Chondrocyte (in vitro differentiated cells): ENCODE results near the gene TENT5C. TPM values are rescaled to one million over a fixed set of nuclear protein-coding genes. Genes with fewer than 3 reads are reported as not detected.
"Not testable (repeated sequence)": the region's sequence is repeated elsewhere in the genome, so short reads cannot be mapped to it uniquely, and the experiment has no call there.

Source experiments
- DNase-seq: peaks from one replicate; pipeline ENCODE4 v3.0.0; 2021; ENCODE audit warnings: mixed read lengths, low spot score
- H3K27ac Mint-ChIP-seq: one replicate; pipeline ENCODE4 v1.8.0; 2021; ENCODE audit warnings: mild to moderate bottlenecking, moderate library complexity, mixed read lengths; ENCODE audit not compliant: unreplicated experiment
- H3K27me3 Mint-ChIP-seq: 2 replicates; pipeline ENCODE4 v1.8.0; 2021; ENCODE audit warnings: low read depth, mixed read lengths
- H3K36me3 Mint-ChIP-seq: 2 replicates; pipeline ENCODE4 v1.8.0; 2021; ENCODE audit warnings: low read depth, mixed read lengths
- H3K4me1 Mint-ChIP-seq: 2 replicates; pipeline ENCODE4 v1.8.0; 2021; ENCODE audit warnings: low read depth, mild to moderate bottlenecking, mixed read lengths
- H3K4me3 Mint-ChIP-seq: one replicate; pipeline ENCODE4 v1.8.0; 2021; ENCODE audit warnings: mild to moderate bottlenecking, moderate library complexity, mixed read lengths; ENCODE audit not compliant: unreplicated experiment
- H3K9me3 Mint-ChIP-seq: 2 replicates; pipeline ENCODE4 v1.8.0; 2021; ENCODE audit warnings: low read depth, mixed read lengths
- CTCF ChIP-seq: fragments of 200-600 bp; sonication (generic); IDR thresholded peaks from 2 replicates; pipeline ENCODE4 v1.5.0; 2021; ENCODE audit warnings: antibody characterized with exemption, mild to moderate bottlenecking, moderate library complexity
- long read RNA-seq: library from polyadenylated mRNA; stranded (forward); transcript quantifications from one replicate; pipeline ENCODE4 v2.0.0, GENCODE V29; 2021
- total RNA-seq: library from RNA; stranded (reverse); gene quantifications from 3 replicates; pipeline ENCODE4 v1.2.1, GENCODE V29; 2021

The TENT5C gene
- total RNA-seq, result 0.20 to 0.41 TPM (median 0.21 TPM) in 3 replicates
- long read RNA-seq, result 0 reads

- no peak for DNase-seq
- Mint-ChIP-seq H3K27ac (peak within 1 kb of the TSS; percentile 61), H3K4me1 (peaks cover 12% of the 10 kb centered on the region), H3K36me3 (no peaks in the 10 kb centered on the region), H3K4me3 (peak within 1 kb of the TSS; percentile 89), H3K27me3 (peaks cover 31% of the 10 kb centered on the region), H3K9me3 (no peaks in the 10 kb centered on the region)
- peak; percentile 36 for TF ChIP-seq CTCF
Observed at GRCh38 chr1:117605774-117606648, at the start of gene TENT5C. TENT5C (plus strand) TSS chr1:117606048; CDS start chr1:117622869, 16,821 bp downstream.

DNA sequence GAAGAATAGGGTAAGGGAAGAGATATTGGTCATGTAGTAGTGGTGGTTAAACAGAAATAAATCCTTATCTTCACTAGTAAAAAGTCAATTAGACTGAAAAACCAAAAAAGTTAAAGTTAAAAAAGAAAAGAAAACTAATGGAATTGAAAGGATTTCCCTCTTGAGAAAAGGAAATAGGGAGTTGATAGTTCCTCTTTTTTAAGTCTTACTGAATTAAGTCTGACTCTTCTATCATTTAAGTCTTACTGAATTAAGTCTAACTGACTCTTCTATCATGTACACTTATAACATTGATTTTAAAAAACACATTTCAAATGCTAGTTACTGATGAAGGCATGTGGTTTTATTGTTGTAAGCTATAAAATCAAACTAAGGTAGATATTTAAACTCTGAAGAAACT is 49.5 kb upstream of the TENT5C start:
- peaks cover 5% of the 10 kb centered on the region for H3K27me3 Mint-ChIP-seq
- TF ChIP-seq CTCF, result no peak

GRCh38 chr1:117556976-117557375 is 48.9 kb upstream of the TENT5C start:
- Mint-ChIP-seq H3K36me3 (no peaks in the 10 kb centered on the region), H3K27ac (no peak overlapping the region)

More for the DNA sequence above, 49.5 kb upstream of the TENT5C start:
- Mint-ChIP-seq H3K9me3 (peaks cover 12% of the 10 kb centered on the region), H3K27ac (no peak overlapping the region), H3K4me3 (no peak overlapping the region), H3K4me1 (no peaks in the 10 kb centered on the region), H3K36me3 (no peaks in the 10 kb centered on the region)
- DNase-seq, result no peak

GRCh38 chr1:117558451-117558850 is 47.4 kb upstream of the TENT5C start:
- H3K27me3 Mint-ChIP-seq, H3K4me1 Mint-ChIP-seq, H3K36me3 Mint-ChIP-seq, H3K27ac Mint-ChIP-seq, DNase-seq, H3K4me3 Mint-ChIP-seq: not testable (repeated sequence)
- H3K9me3 Mint-ChIP-seq, result peaks cover 12% of the 10 kb centered on the region

More at GRCh38 chr1:117556976-117557375, 48.9 kb upstream of the TENT5C start:
- Mint-ChIP-seq H3K9me3 (peaks cover 12% of the 10 kb centered on the region), H3K4me3 (no peak overlapping the region), H3K4me1 (no peaks in the 10 kb centered on the region), H3K27me3 (peaks cover 5% of the 10 kb centered on the region)
- TF ChIP-seq CTCF, result no peak
- no peak for DNase-seq

DNA sequence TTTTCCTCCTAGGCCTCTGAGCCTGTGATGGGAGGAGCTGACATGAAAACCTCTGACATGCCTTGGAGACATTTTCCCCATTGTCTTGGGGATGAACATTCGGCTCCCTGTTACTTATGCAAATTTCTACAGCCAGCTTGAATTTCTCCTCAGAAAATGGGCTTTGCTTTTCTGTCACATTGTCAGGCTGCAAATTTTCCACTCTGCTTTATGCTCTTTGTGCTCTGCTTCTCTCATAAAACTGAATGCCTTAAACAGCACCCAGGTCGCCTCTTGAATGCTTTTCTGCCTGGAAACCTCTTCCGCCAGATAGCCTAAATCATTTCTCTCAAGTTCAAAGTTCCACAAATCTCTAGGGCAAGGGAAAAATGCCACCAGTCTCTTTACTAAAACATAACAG is 46.7 kb upstream of the TENT5C start:
- DNase-seq, result no peak
- no peak overlapping the region for H3K4me3 Mint-ChIP-seq
- no peak for TF ChIP-seq CTCF
- no peaks in the 10 kb centered on the region for H3K4me1 Mint-ChIP-seq
- no peaks in the 10 kb centered on the region for H3K36me3 Mint-ChIP-seq
- H3K27ac Mint-ChIP-seq, result no peak overlapping the region
- H3K9me3 Mint-ChIP-seq, result peaks cover 12% of the 10 kb centered on the region
- peaks cover 8% of the 10 kb centered on the region for H3K27me3 Mint-ChIP-seq
